Effector memory CD4-positive, alpha-beta T cell (primary cell): ENCODE measurements around the gene OSTM1.

ENCODE experiments used
- DNase-seq, 3 donors: peaks; one replicate each; pipeline ENCODE4 v3.0.0-alpha.2; 2020
- H3K27ac ChIP-seq: 2 replicates; pipeline ENCODE4 v1.7.0; 2013; ENCODE audit warnings: mild to moderate bottlenecking, low read length, moderate library complexity; ENCODE audit not compliant: insufficient read depth, poor library complexity, severe bottlenecking
- H3K27me3 ChIP-seq: replicated peaks from 2 replicates; pipeline ENCODE4 v1.7.0; 2013; ENCODE audit warnings: mild to moderate bottlenecking, low read length; ENCODE audit not compliant: insufficient read depth, control insufficient read depth, poor library complexity, severe bottlenecking
- H3K36me3 ChIP-seq: 2 replicates; pipeline ENCODE4 v1.7.0; 2013; ENCODE audit warnings: mild to moderate bottlenecking, low read length, moderate library complexity; ENCODE audit not compliant: control insufficient read depth, insufficient read depth
- H3K4me1 ChIP-seq: 2 replicates; pipeline ENCODE4 v1.7.0; 2013; ENCODE audit warnings: low read length, mild to moderate bottlenecking; ENCODE audit not compliant: control insufficient read depth, insufficient read depth, poor library complexity, severe bottlenecking
- H3K4me3 ChIP-seq: 2 replicates; pipeline ENCODE4 v1.7.0; 2013; ENCODE audit warnings: low read length, low read depth, mild to moderate bottlenecking; ENCODE audit not compliant: insufficient read depth, poor library complexity, severe bottlenecking
- H3K9me3 ChIP-seq: 2 replicates; pipeline ENCODE4 v1.7.0; 2013; ENCODE audit warnings: mild to moderate bottlenecking, low read length, moderate library complexity; ENCODE audit not compliant: control insufficient read depth
- total RNA-seq, 3 donors: gene quantifications; one replicate each; lab custom pipeline; 2026; lab: John Stamatoyannopoulos, UW

Gene OSTM1
- 36.4 to 63.8 (median 42.5) reads per million in 3 donors for total RNA-seq

DNA sequence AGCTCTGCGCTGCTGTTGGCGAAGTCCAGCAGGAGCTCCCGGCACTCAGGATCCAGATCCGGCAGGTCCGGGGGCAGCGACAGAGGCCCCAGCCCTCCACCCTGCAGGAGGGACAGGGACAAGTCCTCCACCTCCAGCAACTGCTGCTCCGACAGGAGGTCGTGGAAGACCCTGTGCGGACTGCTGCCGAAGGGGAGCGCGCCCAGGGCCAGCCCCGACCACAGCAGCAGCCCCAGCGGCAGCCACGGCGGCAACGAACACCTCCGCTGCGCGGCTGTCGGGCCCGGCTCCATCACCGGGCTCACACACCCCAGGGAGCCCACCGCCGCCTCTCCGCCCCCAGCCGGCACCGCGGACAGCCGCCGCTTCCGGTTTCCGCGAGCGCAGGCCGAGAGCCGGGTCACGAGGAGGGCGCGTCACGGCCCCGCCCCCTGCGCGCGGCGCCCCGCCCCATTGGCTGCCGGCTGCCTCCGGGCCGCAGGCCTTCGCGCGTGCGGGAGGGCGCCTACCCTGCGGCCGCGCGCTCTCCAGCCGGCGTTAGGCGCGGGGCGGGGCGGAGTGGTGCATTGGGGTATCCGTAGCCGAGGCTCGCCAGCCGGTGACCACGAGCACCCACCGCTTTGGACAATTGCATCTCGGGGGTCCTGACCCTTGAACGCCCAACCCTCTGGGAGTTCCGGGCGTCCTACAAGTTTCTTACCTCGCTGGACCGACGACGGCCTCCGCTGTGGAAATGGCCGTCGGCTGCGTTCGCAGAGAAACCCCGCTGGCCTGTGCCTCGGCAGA lies at the start of gene OSTM1:
OSTM1 (minus strand) TSS at position 383 of the 786 bp plus-strand sequence; CDS start at position 293, 90 bp downstream.
- Histone ChIP-seq H3K36me3 (no peaks in the 10 kb centered on the region), H3K9me3 (no peaks in the 10 kb centered on the region), H3K4me3 (peak within 1 kb of the TSS; percentile 95), H3K4me1 (peaks cover 14% of the 10 kb centered on the region), H3K27me3 (no peaks in the 10 kb centered on the region), H3K27ac (peak within 1 kb of the TSS; percentile 62)
- DNase-seq: peak; percentile 87 to 92 (median 89)

- no peaks in the 10 kb centered on the region for H3K36me3 ChIP-seq
- peaks cover 7% of the 10 kb centered on the region for H3K4me1 ChIP-seq
- no peak overlapping the region for H3K27ac ChIP-seq
- H3K27me3 ChIP-seq: peaks cover 26% of the 10 kb centered on the region
- DNase-seq: no peak
- H3K4me3 ChIP-seq: no peak overlapping the region
- no peaks in the 10 kb centered on the region for H3K9me3 ChIP-seq
These were observed 49.4 kb upstream of the OSTM1 start for GRCh38 chr6:108123946-108124345.

GRCh38 chr6:108123481-108123929 lies 49.0 kb upstream of the OSTM1 start:
- Histone ChIP-seq H3K9me3 (no peaks in the 10 kb centered on the region), H3K27ac (no peak overlapping the region), H3K4me1 (peaks cover 10% of the 10 kb centered on the region), H3K36me3 (no peaks in the 10 kb centered on the region), H3K27me3 (peaks cover 26% of the 10 kb centered on the region), H3K4me3 (no peak overlapping the region)
- DNase-seq: no peak

GRCh38 chr6:108121612-108122011 lies 47.1 kb upstream of the OSTM1 start:
- H3K27me3 ChIP-seq: peaks cover 42% of the 10 kb centered on the region
- DNase-seq: no peak
- peaks cover 21% of the 10 kb centered on the region for H3K4me1 ChIP-seq
- no peak overlapping the region for H3K27ac ChIP-seq
- no peak overlapping the region for H3K4me3 ChIP-seq
- no peaks in the 10 kb centered on the region for H3K9me3 ChIP-seq
- H3K36me3 ChIP-seq: no peaks in the 10 kb centered on the region

DNA sequence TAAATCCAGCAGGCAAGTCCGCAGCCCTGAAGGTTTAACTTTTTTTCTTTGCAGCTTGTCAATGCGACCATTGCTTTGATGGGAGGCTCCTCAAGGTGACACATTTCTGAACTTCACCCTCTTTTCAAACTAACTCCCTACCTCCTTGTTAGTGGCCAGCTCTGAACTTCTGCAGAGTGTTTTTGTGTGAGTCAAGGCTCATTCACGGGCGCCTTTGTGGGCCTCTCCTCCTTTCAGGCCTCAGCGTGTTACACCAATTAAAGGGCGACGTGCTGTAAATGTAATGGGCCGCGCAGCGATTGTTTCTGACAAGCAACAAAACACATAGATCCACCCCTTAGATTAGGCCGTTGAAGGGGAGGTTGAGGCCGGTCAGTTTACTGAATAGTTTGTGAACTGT lies 45.8 kb upstream of the OSTM1 start:
- peaks cover 53% of the 10 kb centered on the region for H3K27me3 ChIP-seq
- H3K4me3 ChIP-seq: no peak overlapping the region
- peaks cover 26% of the 10 kb centered on the region for H3K4me1 ChIP-seq
- no peak for DNase-seq
- no peaks in the 10 kb centered on the region for H3K36me3 ChIP-seq
- H3K9me3 ChIP-seq: no peaks in the 10 kb centered on the region
- no peak overlapping the region for H3K27ac ChIP-seq

GRCh38 chr6:108119769-108120141 lies 45.2 kb upstream of the OSTM1 start:
- Histone ChIP-seq H3K9me3 (no peaks in the 10 kb centered on the region), H3K4me3 (peak overlapping the region; percentile 47), H3K27me3 (peaks cover 58% of the 10 kb centered on the region), H3K4me1 (peaks cover 32% of the 10 kb centered on the region), H3K27ac (no peak overlapping the region), H3K36me3 (no peaks in the 10 kb centered on the region)
- no peak for DNase-seq

GRCh38 chr6:108118810-108119768 lies 44.5 kb upstream of the OSTM1 start:
- H3K4me1 ChIP-seq: peaks cover 35% of the 10 kb centered on the region
- H3K9me3 ChIP-seq: no peaks in the 10 kb centered on the region
- peaks cover 64% of the 10 kb centered on the region for H3K27me3 ChIP-seq
- H3K36me3 ChIP-seq: no peaks in the 10 kb centered on the region
- peak overlapping the region; percentile 47 for H3K4me3 ChIP-seq
- no peak for DNase-seq
- no peak overlapping the region for H3K27ac ChIP-seq

- H3K27ac ChIP-seq: no peak overlapping the region
- no peaks in the 10 kb centered on the region for H3K36me3 ChIP-seq
- H3K4me1 ChIP-seq: peaks cover 41% of the 10 kb centered on the region
- no peak for DNase-seq
- H3K9me3 ChIP-seq: no peaks in the 10 kb centered on the region
- peak overlapping the region; percentile 81 for H3K4me3 ChIP-seq
- peaks cover 59% of the 10 kb centered on the region for H3K27me3 ChIP-seq
These were observed 43.8 kb upstream of the OSTM1 start for GRCh38 chr6:108118359-108118724.

- H3K27me3 ChIP-seq: peaks cover 56% of the 10 kb centered on the region
- no peak for DNase-seq
These were observed 43.2 kb upstream of the OSTM1 start for GRCh38 chr6:108117427-108118358.

More at GRCh38 chr6:108117427-108118358, 43.2 kb upstream of the OSTM1 start:
- Histone ChIP-seq H3K36me3 (no peaks in the 10 kb centered on the region), H3K4me3 (peak overlapping the region; percentile 81), H3K4me1 (peaks cover 41% of the 10 kb centered on the region), H3K27ac (no peak overlapping the region), H3K9me3 (no peaks in the 10 kb centered on the region)
